ENCODE data around the gene UST.

- TF ChIP-seq CTCF (IDR thresholded peaks at IDR 0.05) = no peak
- no peak for TF ChIP-seq EZH2 (IDR thresholded peaks at IDR 0.05; ENCODE audit: borderline replicate concordance, insufficient read depth, low read depth, low read length, poor library complexity, severe bottlenecking)
Measured at GRCh38 chr6:149074832-149075258, 328.0 kb downstream of the UST start.
